ENCODE data around the gene POLD4. TPM values are rescaled to one million over a fixed set of nuclear protein-coding genes. Genes with fewer than 3 reads are reported as not detected.
A peak's percentile ranks its signal among the peaks of the same experiment; 100 is the strongest.

Gene POLD4
- total and polyA plus RNA-seq, 2 donors (not counting 3 experiments of a cell fraction or from before 2014, with no cell fraction given) = 50.1 to 204 TPM

- Histone ChIP-seq H3K4me2 (ENCODE audit: insufficient read depth, low read length) (no peak overlapping the region), H3K9ac (replicated peaks; ENCODE audit: extremely low read depth, insufficient read depth, low read length) (no peak overlapping the region), H3K9me1 (replicated peaks; ENCODE audit: control insufficient read depth, extremely low read depth, insufficient read depth, low read length) (no peaks in the 10 kb centered on the region), H3K36me3 (ENCODE audit: control insufficient read depth in 2 of 2, extremely low read depth in 1 of 2, insufficient read depth in 2 of 2, low read length in 2 of 2) (no peaks in the 10 kb centered on the region), H4K20me1 (replicated peaks; ENCODE audit: control insufficient read depth, extremely low read depth, insufficient read depth, low read length) (no peaks in the 10 kb centered on the region), H3K27me3 (ENCODE audit: control insufficient read depth in 2 of 2, insufficient read depth in 2 of 2, low read length in 2 of 2) (no peaks in the 10 kb centered on the region), H3K27ac (ENCODE audit: insufficient read depth, low read depth, low read length) (no peak overlapping the region), H3K4me1 (ENCODE audit: control insufficient read depth, extremely low read depth, insufficient read depth, low read length) (peaks cover 7% of the 10 kb centered on the region), H3K4me3 (replicated peaks in 1 of 3; ENCODE audit: insufficient read depth in 1 of 3, low read depth in 1 of 3, low read length in 3 of 3) (no peak overlapping the region), H3K79me2 (ENCODE audit: control insufficient read depth, insufficient read depth, low read length) (no peaks in the 10 kb centered on the region), H2AFZ (ENCODE audit: low read depth, low read length) (no peak overlapping the region), H3K9me3 (replicated peaks; ENCODE audit: control insufficient read depth, insufficient read depth, low read length) (no peaks in the 10 kb centered on the region)
- DNase-seq (ENCODE audit: low read depth, low spot score) = peak; percentile 22
- ChIA-PET CTCF (interaction anchor here (0.7 to 6.5 kb wide), 22 partner anchors 8 to 275 kb away, joined by 3 to 119 read pairs (median 7); partner anchors contain the start of genes CLCF1, PITPNM1, PPP1CA and RAD9A), POLR2A (no interaction called here)
- FAIRE-seq = no peak
- dilution Hi-C loops (cut with MboI; ENCODE audit: extremely low pct_ligation_motif_present, low sequenced_read_pairs) = no loop called here
- TF ChIP-seq EZH2 (IDR thresholded peaks at IDR 0.05; ENCODE audit: borderline replicate concordance, low read depth, low read length, severe bottlenecking) (no peak), GATA2 (IDR thresholded peaks at IDR 0.05; ENCODE audit: insufficient read depth, insufficient read length, low read depth, low read length) (no peak), MYC (IDR thresholded peaks at IDR 0.05; ENCODE audit: low read depth, low read length) (no peak), JUN (IDR thresholded peaks at IDR 0.05; ENCODE audit: borderline replicate concordance, insufficient read depth, insufficient read length, low read depth) (no peak), POLR2A (IDR thresholded peaks at IDR 0.05; ENCODE audit: low read depth, low read length) (no peak), MAX (IDR thresholded peaks at IDR 0.05; ENCODE audit: insufficient read depth, insufficient read length) (no peak), POLR2AphosphoS5 (IDR thresholded peaks at IDR 0.05; ENCODE audit: insufficient read depth, low read depth, low read length) (no peak), FOS (IDR thresholded peaks at IDR 0.05; ENCODE audit: borderline replicate concordance, insufficient read depth, low read length) (no peak)
- TF ChIP-seq, protein P1, sequence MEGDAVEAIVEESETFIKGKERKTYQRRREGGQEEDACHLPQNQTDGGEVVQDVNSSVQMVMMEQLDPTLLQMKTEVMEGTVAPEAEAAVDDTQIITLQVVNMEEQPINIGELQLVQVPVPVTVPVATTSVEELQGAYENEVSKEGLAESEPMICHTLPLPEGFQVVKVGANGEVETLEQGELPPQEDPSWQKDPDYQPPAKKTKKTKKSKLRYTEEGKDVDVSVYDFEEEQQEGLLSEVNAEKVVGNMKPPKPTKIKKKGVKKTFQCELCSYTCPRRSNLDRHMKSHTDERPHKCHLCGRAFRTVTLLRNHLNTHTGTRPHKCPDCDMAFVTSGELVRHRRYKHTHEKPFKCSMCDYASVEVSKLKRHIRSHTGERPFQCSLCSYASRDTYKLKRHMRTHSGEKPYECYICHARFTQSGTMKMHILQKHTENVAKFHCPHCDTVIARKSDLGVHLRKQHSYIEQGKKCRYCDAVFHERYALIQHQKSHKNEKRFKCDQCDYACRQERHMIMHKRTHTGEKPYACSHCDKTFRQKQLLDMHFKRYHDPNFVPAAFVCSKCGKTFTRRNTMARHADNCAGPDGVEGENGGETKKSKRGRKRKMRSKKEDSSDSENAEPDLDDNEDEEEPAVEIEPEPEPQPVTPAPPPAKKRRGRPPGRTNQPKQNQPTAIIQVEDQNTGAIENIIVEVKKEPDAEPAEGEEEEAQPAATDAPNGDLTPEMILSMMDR (IDR thresholded peaks at IDR 0.05; ENCODE audit: extremely low read depth in 1 of 2, insufficient read depth in 1 of 2, low read depth in 1 of 2, low read length in 2 of 2) = no peak
- no TSS peak for BruUV-seq (replicated peaks)
- intact Hi-C loops (cut with micrococcal nuclease) = no loop called here
Measured at GRCh38 chr11:67345247-67345919, 8.0 kb downstream of the POLD4 start.
